Fibroblast of lung (primary cell): ENCODE data around the gene MMS19.

Experiments used
- CTCF ChIP-seq, 2 donors: IDR thresholded peaks in 1 of 2; conservative IDR thresholded peaks in 1 of 2; 1 replicate in 1 of 2; 2 replicates in 1 of 2; pipeline ENCODE4 v1.5.1; 2011 to 2012; ENCODE audit warnings: low read length in 2 of 2, control low read depth in 1 of 2, inconsistent platforms in 1 of 2, low read depth in 1 of 2, mild to moderate bottlenecking in 1 of 2
- EZH2 ChIP-seq: IDR thresholded peaks from 2 replicates; pipeline ENCODE4 v1.5.1; 2012; ENCODE audit warnings: low read length, control low read depth, mild to moderate bottlenecking; ENCODE audit errors: missing control alignments

GRCh38 chr10:97434055-97434454 is 64.2 kb downstream of the MMS19 start:
- TF ChIP-seq CTCF (conservative IDR thresholded peaks at IDR 0.05 in 1 of 2, IDR thresholded peaks at IDR 0.05 in 1 of 2; ENCODE audit: low read depth in 1 of 2, low read length in 2 of 2), result no peak
- no peak for TF ChIP-seq EZH2
